GM12865 (cell line): ENCODE results near the gene NOC2L.

Source experiments
- DNase-seq: peaks from one replicate; pipeline ENCODE4 v3.0.0; 2010; ENCODE audit warnings: low read depth
- H3K4me3 ChIP-seq: 2 replicates; pipeline ENCODE4 v1.5.1; 2011; ENCODE audit warnings: mild to moderate bottlenecking, low read depth, low read length, control low read depth
- CTCF ChIP-seq: IDR thresholded peaks from 2 replicates; pipeline ENCODE4 v1.5.1; 2011; ENCODE audit warnings: low read length, control low read depth, low read depth, inconsistent platforms; ENCODE audit not compliant: insufficient read depth; ENCODE audit errors: missing control alignments

Gene NOC2L

GRCh38 chr1:932776-933602, 26.1 kb downstream of the NOC2L start:
- H3K4me3 ChIP-seq, result no peak overlapping the region
- no peak for TF ChIP-seq CTCF
- DNase-seq, result no peak

GRCh38 chr1:932173-932510, 26.9 kb downstream of the NOC2L start:
- no peak overlapping the region for H3K4me3 ChIP-seq
- DNase-seq, result no peak
- TF ChIP-seq CTCF, result no peak

- no peak for DNase-seq
- H3K4me3 ChIP-seq, result no peak overlapping the region
- no peak for TF ChIP-seq CTCF
These were observed 27.5 kb downstream of the NOC2L start for GRCh38 chr1:931380-932172.

GRCh38 chr1:930633-931138, 28.4 kb downstream of the NOC2L start:
- TF ChIP-seq CTCF, result no peak
- H3K4me3 ChIP-seq, result no peak overlapping the region

GRCh38 chr1:929712-930632, 29.1 kb downstream of the NOC2L start:
- TF ChIP-seq CTCF, result no peak
- DNase-seq, result no peak
- H3K4me3 ChIP-seq, result no peak overlapping the region

More at GRCh38 chr1:930633-931138, 28.4 kb downstream of the NOC2L start:
- no peak for DNase-seq
